Central memory CD8-positive, alpha-beta T cell (primary cell): Measurements from ENCODE around the gene CPZ.

ENCODE experiments used
- ATAC-seq: fragments of 150-1000 bp; cut with Tn5 transposase; replicated peaks from 2 replicates; pipeline ENCODE4 v1.10.0; 2022; ENCODE audit warnings: mild to moderate bottlenecking, moderate FRiP score, moderate number of reproducible peaks; ENCODE audit not compliant: poor library complexity, severe bottlenecking; ENCODE audit errors: extremely low read depth
- DNase-seq, 2 donors: peaks; one replicate each; pipeline ENCODE4 v3.0.0; 2021; ENCODE audit warnings: low spot score in 2 of 2
- H3K27ac Mint-ChIP-seq: one replicate; pipeline ENCODE4 v1.8.0; 2022; ENCODE audit warnings: low read depth, mild to moderate bottlenecking, moderate library complexity, mixed read lengths
- H3K27me3 Mint-ChIP-seq: one replicate; pipeline ENCODE4 v1.8.0; 2022; ENCODE audit warnings: mixed read lengths
- H3K36me3 Mint-ChIP-seq: one replicate; pipeline ENCODE4 v1.8.0; 2022; ENCODE audit warnings: mild to moderate bottlenecking, moderate library complexity, mixed read lengths; ENCODE audit not compliant: insufficient read depth
- H3K4me1 Mint-ChIP-seq: one replicate; pipeline ENCODE4 v1.8.0; 2022; ENCODE audit warnings: mixed read lengths
- H3K4me3 Mint-ChIP-seq: one replicate; pipeline ENCODE4 v1.8.0; 2022; ENCODE audit warnings: mild to moderate bottlenecking, moderate library complexity, mixed read lengths
- H3K9me3 Mint-ChIP-seq: one replicate; pipeline ENCODE4 v1.8.0; 2022; ENCODE audit warnings: mixed read lengths

The CPZ gene

GRCh38 chr4:8586671-8587468 is 5.7 kb upstream of the CPZ start:
- no peak for ATAC-seq
- no peak overlapping the region for H3K27ac Mint-ChIP-seq
- no peak overlapping the region for H3K4me3 Mint-ChIP-seq
- no peak for DNase-seq
- peaks cover 2% of the 10 kb centered on the region for H3K36me3 Mint-ChIP-seq
- H3K27me3 Mint-ChIP-seq = peaks cover 69% of the 10 kb centered on the region
- H3K9me3 Mint-ChIP-seq = no peaks in the 10 kb centered on the region
- H3K4me1 Mint-ChIP-seq = no peaks in the 10 kb centered on the region

- H3K27ac Mint-ChIP-seq = no peak overlapping the region
- ATAC-seq = no peak
Measured at GRCh38 chr4:8587469-8588195, 4.9 kb upstream of the CPZ start.

GRCh38 chr4:8588196-8588470 is 4.4 kb upstream of the CPZ start:
- no peaks in the 10 kb centered on the region for H3K9me3 Mint-ChIP-seq

More at GRCh38 chr4:8587469-8588195, 4.9 kb upstream of the CPZ start:
- Mint-ChIP-seq H3K27me3 (peaks cover 62% of the 10 kb centered on the region), H3K4me1 (no peaks in the 10 kb centered on the region), H3K36me3 (peaks cover 2% of the 10 kb centered on the region), H3K4me3 (no peak overlapping the region), H3K9me3 (no peaks in the 10 kb centered on the region)
- no peak for DNase-seq

GRCh38 chr4:8589336-8589735 is 3.2 kb upstream of the CPZ start:
- no peak overlapping the region for H3K27ac Mint-ChIP-seq
- DNase-seq (no peak), ATAC-seq (no peak)
- no peaks in the 10 kb centered on the region for H3K9me3 Mint-ChIP-seq
- H3K4me3 Mint-ChIP-seq = no peak overlapping the region
- peaks cover 2% of the 10 kb centered on the region for H3K36me3 Mint-ChIP-seq
- H3K27me3 Mint-ChIP-seq = peaks cover 63% of the 10 kb centered on the region
- H3K4me1 Mint-ChIP-seq = no peaks in the 10 kb centered on the region

More at GRCh38 chr4:8588196-8588470, 4.4 kb upstream of the CPZ start:
- DNase-seq (no peak), ATAC-seq (no peak)
- no peak overlapping the region for H3K4me3 Mint-ChIP-seq
- H3K4me1 Mint-ChIP-seq = no peaks in the 10 kb centered on the region
- H3K27ac Mint-ChIP-seq = no peak overlapping the region
- peaks cover 57% of the 10 kb centered on the region for H3K27me3 Mint-ChIP-seq
- peaks cover 2% of the 10 kb centered on the region for H3K36me3 Mint-ChIP-seq

GRCh38 chr4:8589823-8590545 is 2.6 kb upstream of the CPZ start:
- H3K27ac Mint-ChIP-seq = no peak overlapping the region
- H3K4me1 Mint-ChIP-seq = no peaks in the 10 kb centered on the region
- ATAC-seq = no peak
- H3K9me3 Mint-ChIP-seq = no peaks in the 10 kb centered on the region
- H3K36me3 Mint-ChIP-seq = peaks cover 2% of the 10 kb centered on the region
- H3K27me3 Mint-ChIP-seq = peaks cover 62% of the 10 kb centered on the region
- DNase-seq = no peak
- no peak overlapping the region for H3K4me3 Mint-ChIP-seq

GRCh38 chr4:8590546-8590880 is 2.1 kb upstream of the CPZ start:
- no peak overlapping the region for H3K27ac Mint-ChIP-seq
- no peak for DNase-seq
- no peak overlapping the region for H3K4me3 Mint-ChIP-seq
- no peaks in the 10 kb centered on the region for H3K9me3 Mint-ChIP-seq
- no peak for ATAC-seq
- no peaks in the 10 kb centered on the region for H3K4me1 Mint-ChIP-seq
- peaks cover 2% of the 10 kb centered on the region for H3K36me3 Mint-ChIP-seq
- H3K27me3 Mint-ChIP-seq = peaks cover 57% of the 10 kb centered on the region

GRCh38 chr4:8591114-8591513 is 1.5 kb upstream of the CPZ start:
- ATAC-seq = no peak
- peaks cover 2% of the 10 kb centered on the region for H3K36me3 Mint-ChIP-seq
- no peaks in the 10 kb centered on the region for H3K4me1 Mint-ChIP-seq
- H3K9me3 Mint-ChIP-seq = no peaks in the 10 kb centered on the region
- H3K27ac Mint-ChIP-seq = no peak overlapping the region
- DNase-seq = no peak
- H3K4me3 Mint-ChIP-seq = no peak overlapping the region
- H3K27me3 Mint-ChIP-seq = peaks cover 51% of the 10 kb centered on the region

GRCh38 chr4:8591626-8592365 is 769 bp upstream of the CPZ start:
- no peaks in the 10 kb centered on the region for H3K4me1 Mint-ChIP-seq
- no peaks in the 10 kb centered on the region for H3K9me3 Mint-ChIP-seq
- no peak for ATAC-seq
- H3K27me3 Mint-ChIP-seq = peaks cover 48% of the 10 kb centered on the region
- no peak overlapping the region for H3K4me3 Mint-ChIP-seq
- no peak overlapping the region for H3K27ac Mint-ChIP-seq
- H3K36me3 Mint-ChIP-seq = peaks cover 2% of the 10 kb centered on the region
- DNase-seq = no peak

GRCh38 chr4:8593264-8594096 is 915 bp downstream of the CPZ start:
- Mint-ChIP-seq H3K4me1 (no peaks in the 10 kb centered on the region), H3K27ac (no peak overlapping the region), H3K9me3 (no peaks in the 10 kb centered on the region), H3K4me3 (no peak overlapping the region), H3K36me3 (peaks cover 2% of the 10 kb centered on the region), H3K27me3 (peaks cover 48% of the 10 kb centered on the region)
- ATAC-seq (no peak), DNase-seq (no peak)

GRCh38 chr4:8594097-8595038 is 1.8 kb downstream of the CPZ start:
- no peaks in the 10 kb centered on the region for H3K9me3 Mint-ChIP-seq
- no peak overlapping the region for H3K27ac Mint-ChIP-seq
- no peak overlapping the region for H3K4me3 Mint-ChIP-seq
- DNase-seq (no peak), ATAC-seq (no peak)
- no peaks in the 10 kb centered on the region for H3K4me1 Mint-ChIP-seq
- peaks cover 57% of the 10 kb centered on the region for H3K27me3 Mint-ChIP-seq
- peaks cover 2% of the 10 kb centered on the region for H3K36me3 Mint-ChIP-seq
